ENCODE results near the gene SORBS2.

The SORBS2 gene

GRCh38 chr4:185666156-185666555, 145.8 kb downstream of the SORBS2 start:
- DNase-seq = no peak

DNA sequence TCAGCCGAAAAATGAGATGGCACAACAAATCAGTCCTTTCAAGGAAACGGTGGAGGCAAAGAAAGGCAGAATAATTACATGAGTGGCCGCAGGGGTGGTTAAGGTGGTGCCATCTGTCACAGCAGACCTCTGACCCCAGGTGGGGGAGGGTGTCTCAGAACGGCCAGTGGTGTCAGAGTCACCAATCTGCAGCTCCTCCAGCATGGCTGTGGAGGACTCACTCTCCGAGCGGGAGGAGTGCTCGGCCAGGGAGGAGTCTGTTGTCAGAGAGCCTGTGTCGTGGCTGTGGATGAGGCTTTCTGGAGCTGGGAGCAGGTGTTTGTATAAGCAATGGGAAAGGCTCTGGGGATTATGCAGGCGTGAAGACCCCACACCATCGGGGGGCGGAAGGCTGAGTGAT, 146.3 kb downstream of the SORBS2 start:
- no peak for DNase-seq

DNA sequence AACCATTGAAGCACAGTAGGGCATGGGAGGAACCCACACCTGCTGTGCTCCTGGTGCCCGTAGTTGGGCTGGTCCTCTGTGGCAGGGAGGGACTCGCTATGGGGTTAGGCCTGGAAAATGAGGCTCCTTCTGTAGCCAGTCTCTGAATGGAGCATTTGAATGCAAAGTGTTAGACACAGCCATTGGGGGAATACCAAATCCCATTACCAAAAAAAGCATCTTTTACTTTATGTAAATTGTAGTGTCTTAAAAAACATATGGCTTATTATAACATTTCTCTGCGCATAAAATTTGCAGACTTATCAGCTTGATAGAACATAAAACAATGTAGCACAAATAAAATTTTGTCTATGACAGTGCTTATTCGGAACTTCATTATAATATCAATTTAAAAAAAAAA, 147.5 kb downstream of the SORBS2 start:
- DNase-seq = no peak

DNA sequence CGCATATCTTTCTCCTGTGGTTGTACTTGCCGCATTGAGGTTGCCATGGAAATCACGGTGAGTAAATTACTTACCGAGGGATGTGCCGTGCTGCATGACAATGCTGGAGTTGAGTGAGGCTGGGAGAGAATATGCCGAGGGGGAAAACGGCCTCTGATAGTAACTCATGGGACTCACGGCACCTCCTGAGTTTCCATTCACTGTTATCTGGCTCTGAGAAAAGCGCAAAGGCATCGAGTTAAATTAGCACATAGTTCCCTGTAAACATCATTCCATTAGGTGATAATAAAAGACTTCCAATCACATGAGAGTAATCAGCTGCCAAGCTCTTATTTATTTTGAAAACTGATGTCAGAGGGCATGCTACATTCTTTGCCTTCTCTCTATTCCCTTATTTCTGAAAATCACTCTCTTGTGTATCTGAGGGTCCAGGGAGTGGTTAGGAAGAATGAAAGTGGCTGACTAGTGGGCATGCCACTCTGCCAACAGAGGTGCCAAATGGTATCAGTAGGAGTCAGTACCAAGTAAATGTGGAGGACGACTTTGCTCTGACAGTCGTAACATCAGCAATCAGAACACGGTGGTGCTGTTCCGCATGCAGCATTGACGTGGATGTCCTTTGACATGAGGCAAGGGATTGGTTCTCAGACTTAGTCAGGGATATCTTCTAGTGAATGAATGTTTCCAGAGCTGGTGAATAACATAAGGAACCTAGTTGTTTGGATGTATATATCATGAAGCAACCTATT, 149.8 kb downstream of the SORBS2 start:
- no peak for DNase-seq

- DNase-seq = no peak
These were observed 151.7 kb downstream of the SORBS2 start for GRCh38 chr4:185660340-185660739.

- no peak for DNase-seq
These were observed 154.3 kb downstream of the SORBS2 start for GRCh38 chr4:185657699-185658098.

GRCh38 chr4:185657183-185657582, 154.8 kb downstream of the SORBS2 start:
- DNase-seq = no peak

GRCh38 chr4:185656467-185656931, 155.5 kb downstream of the SORBS2 start:
- no peak for DNase-seq

DNA sequence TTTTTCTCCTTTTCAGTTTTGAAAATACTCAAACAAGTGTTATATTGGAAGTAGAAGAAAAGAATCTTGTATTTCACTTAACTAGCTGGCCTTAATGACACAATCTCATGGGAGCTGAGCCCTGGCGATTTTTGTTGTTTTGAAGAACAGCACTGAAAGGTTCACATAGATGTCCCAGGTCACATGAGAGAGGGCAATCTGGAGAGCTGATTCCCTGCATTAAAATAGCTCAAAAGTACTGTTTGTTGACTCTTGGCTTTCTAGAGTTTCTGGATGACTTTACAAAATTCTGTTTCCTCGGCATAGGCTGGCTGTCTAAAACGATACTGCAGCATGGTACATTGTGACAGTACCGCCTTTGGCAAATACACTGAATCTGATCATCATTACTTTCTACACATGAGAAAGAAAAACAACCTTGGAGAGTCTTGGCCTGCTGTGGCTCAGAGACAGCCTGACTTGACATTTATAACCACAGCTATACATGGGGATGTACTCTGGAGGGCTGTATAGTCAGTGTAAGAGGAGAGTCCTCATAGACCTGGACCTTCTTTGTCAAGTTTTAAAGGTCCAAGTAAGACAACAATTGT, 156.9 kb downstream of the SORBS2 start:
- no peak for DNase-seq

DNA sequence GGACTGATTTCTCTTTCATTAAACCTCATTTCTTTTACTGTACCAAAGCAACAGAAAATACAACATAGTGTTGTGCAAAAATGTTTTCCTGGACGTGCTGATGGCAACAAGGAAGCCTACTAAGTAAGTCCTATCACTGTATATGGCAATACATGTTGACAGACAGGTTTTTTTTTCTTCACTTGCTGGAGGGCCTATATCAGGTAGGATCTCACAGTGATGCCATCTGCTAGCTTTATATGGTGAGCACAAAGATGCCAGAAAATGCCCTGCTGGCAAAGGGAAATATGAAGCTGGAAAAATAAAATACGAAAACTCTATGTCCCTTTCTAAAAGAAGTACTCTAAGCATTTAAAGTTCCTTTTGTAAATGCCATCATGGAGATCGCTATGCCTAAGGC, 157.7 kb downstream of the SORBS2 start:
- DNase-seq = no peak

DNA sequence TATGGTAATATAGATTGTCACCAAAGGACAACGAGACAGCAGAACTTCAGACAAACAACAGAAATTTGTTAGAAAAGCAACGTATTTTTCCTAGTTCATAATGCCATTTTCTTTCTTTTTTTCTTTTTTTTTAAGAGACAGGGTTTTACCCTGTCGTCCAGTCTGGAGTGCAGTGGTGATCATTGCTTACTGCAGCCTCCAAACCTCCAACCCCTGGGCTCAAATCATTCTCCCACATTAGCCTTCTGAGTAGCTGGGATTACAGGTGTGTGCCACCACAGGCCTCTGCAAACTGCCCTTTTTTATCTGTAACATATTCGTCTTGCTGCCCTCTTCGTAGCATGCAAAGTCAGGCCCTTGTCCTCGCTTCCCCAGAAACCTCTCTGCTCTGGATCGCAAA, 160.1 kb downstream of the SORBS2 start:
- no peak for DNase-seq

GRCh38 chr4:185651137-185651677, 160.8 kb downstream of the SORBS2 start:
- DNase-seq = no peak

- no peak for DNase-seq
These were observed 163.4 kb downstream of the SORBS2 start for GRCh38 chr4:185648631-185649030.

GRCh38 chr4:185645403-185645802, 166.6 kb downstream of the SORBS2 start:
- no peak for DNase-seq

- DNase-seq = no peak
These were observed 167.6 kb downstream of the SORBS2 start for GRCh38 chr4:185644408-185644807.

GRCh38 chr4:185642907-185643306, 169.1 kb downstream of the SORBS2 start:
- DNase-seq = no peak

GRCh38 chr4:185640811-185641675, 171.0 kb downstream of the SORBS2 start:
- peak; percentile 36 to 56 for DNase-seq

DNA sequence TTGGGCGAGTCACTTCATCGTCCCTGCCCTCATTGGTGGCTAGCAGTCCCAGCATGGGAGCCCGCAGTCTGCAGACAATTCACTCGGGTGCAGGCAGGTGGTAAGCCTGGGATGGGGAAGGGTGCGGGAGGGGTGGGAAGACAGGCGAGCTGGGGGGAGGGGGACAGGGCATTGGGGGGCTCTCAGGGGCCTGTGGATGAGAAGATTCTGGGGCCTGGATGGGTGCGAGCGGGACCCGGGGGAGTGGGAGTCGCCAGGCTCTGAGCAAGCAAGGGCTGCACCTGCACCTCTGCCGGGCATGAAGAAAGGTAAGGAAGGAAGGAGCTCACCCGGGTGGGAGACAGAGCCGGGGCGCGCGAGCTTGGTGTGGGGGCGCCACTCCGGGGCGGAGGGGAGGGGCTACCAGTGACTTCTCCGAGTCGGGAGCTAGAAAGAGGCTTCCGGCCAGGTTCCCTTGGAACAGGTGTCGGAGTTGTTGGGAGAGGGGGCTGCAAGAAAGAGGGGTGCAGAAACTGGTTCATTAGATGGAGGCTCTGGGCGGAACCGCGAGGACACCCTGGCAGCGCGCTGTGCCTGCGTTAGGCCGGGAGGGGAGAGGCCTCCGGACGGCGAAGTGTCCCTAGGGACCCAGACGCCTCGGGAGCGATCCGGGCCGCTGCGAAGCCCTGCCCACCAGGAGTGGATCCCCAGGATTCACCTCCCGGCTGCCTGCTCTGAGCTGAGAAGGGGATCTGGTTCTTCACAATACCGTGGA, 173.3 kb downstream of the SORBS2 start:
- DNase-seq = no peak

- no peak for DNase-seq
These were observed 173.9 kb downstream of the SORBS2 start for GRCh38 chr4:185638093-185638492.

GRCh38 chr4:185637163-185637875, 174.7 kb downstream of the SORBS2 start:
- DNase-seq = no peak

GRCh38 chr4:185634066-185634652, 177.8 kb downstream of the SORBS2 start:
- DNase-seq = peak; percentile 25 to 28

DNA sequence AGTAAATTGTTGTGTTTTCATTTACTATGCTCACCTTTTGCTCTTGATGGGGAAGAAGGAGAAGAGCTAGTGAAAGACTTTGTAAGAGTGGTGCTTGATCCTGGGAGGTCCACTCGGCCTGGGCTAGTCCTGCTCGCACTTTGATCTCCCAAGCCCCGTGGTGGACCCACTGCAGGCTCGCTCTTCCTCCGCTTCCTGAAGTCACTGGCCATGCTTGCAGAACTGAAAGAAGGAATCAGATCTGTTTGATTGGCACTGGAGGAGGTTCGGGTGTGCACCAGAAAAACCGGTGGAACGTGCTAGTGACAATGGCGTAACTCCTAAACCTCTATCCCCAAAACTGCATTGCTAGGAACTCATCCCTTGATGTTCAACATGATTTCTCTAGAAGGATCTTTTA, 185.2 kb downstream of the SORBS2 start:
- no peak for DNase-seq

All from AML-193 (cell line).